ENCODE measurements around the gene PRDX5.

DNA sequence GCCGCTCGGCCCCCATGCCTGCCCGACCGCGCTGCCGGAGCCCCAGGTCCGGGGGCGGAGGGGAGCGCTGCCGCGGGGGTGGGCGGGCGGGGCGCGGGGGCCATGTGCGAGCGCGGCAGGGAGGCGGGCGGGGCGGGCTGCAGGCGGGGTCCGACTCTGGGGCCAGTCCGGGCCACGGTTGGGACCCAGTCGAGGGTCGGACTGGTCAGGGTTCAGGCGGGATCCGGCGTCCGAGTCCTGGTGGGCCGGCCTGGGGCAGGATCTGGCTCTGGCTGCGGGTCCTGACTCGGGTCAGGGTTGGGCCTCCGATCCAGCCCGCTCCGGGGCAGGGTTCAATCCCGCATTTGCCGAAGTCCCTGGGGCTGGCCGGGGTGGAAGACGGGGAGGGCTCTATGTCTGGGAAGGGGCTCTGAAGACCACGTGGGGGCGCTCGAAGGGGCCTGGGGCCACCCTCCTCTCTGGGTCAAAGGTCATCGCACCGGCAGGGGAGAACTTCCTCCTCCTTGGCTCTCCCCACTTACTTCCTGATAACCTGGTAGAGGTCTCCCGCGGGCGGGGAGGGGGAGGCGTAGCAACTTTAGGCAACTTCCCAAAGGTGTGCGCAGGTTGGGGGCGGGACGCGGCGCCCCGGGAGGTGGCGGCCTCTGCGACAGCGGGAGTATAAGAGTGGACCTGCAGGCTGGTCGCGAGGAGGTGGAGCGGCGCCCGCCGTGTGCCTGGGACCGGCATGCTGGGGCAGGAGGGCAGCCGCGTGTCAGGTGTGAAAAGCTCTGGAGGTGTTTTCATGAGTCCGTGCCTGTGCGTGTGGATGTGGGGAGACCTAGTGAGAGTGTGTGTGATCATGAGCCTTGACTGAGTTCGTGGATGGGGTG lies 12.0 kb upstream of the PRDX5 start:
- TF ChIP-seq, protein P1, sequence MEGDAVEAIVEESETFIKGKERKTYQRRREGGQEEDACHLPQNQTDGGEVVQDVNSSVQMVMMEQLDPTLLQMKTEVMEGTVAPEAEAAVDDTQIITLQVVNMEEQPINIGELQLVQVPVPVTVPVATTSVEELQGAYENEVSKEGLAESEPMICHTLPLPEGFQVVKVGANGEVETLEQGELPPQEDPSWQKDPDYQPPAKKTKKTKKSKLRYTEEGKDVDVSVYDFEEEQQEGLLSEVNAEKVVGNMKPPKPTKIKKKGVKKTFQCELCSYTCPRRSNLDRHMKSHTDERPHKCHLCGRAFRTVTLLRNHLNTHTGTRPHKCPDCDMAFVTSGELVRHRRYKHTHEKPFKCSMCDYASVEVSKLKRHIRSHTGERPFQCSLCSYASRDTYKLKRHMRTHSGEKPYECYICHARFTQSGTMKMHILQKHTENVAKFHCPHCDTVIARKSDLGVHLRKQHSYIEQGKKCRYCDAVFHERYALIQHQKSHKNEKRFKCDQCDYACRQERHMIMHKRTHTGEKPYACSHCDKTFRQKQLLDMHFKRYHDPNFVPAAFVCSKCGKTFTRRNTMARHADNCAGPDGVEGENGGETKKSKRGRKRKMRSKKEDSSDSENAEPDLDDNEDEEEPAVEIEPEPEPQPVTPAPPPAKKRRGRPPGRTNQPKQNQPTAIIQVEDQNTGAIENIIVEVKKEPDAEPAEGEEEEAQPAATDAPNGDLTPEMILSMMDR (IDR thresholded peaks at IDR 0.05; ENCODE audit: insufficient read depth, low read length, poor library complexity, severe bottlenecking), result peak; percentile 50
- TF ChIP-seq EZH2phosphoT487 (conservative IDR thresholded peaks at IDR 0.05; ENCODE audit: low read length), result no peak

Measured in SU-DHL-6 (cell line).